WTC11 (cell line): ENCODE results near the gene CERS4. TPM values are rescaled to one million over a fixed set of nuclear protein-coding genes. Genes with fewer than 3 reads are reported as not detected.

Source experiments
- ATAC-seq: fragments of 200-7000 bp; cut with Tn5 transposase; 2 replicates; pipeline ENCODE4 v1.10.0; 2021; ENCODE audit warnings: mild to moderate bottlenecking, moderate library complexity
- CTCF ChIA-PET: fragments of 300-600 bp; sonication (Branson Sonifier 250); formaldehyde crosslinking; loops from one replicate; lab custom pipeline; 2021; ENCODE audit warnings: antibody characterized with exemption; lab: Charles Lee
- POLR2A ChIA-PET: fragments of 350-600 bp; sonication (Branson Sonifier 250); formaldehyde crosslinking; loops from one replicate; lab custom pipeline; 2021; ENCODE audit warnings: antibody characterized with exemption; lab: Charles Lee
- DNase-seq: peaks from one replicate; pipeline ENCODE4 v3.0.0; 2021; ENCODE audit warnings: low spot score
- H3K27ac Mint-ChIP-seq: 2 replicates; pipeline ENCODE4 v1.8.0; 2021; ENCODE audit warnings: mixed read lengths
- H3K27me3 Mint-ChIP-seq: 2 replicates; pipeline ENCODE4 v1.8.0; 2021; ENCODE audit warnings: low read depth, mild to moderate bottlenecking, moderate library complexity, mixed read lengths
- H3K36me3 Mint-ChIP-seq: 2 replicates; pipeline ENCODE4 v1.8.0; 2021; ENCODE audit warnings: mixed read lengths
- H3K4me1 Mint-ChIP-seq: 2 replicates; pipeline ENCODE4 v1.8.0; 2022; ENCODE audit warnings: mixed read lengths
- H3K4me3 Mint-ChIP-seq: 2 replicates; pipeline ENCODE4 v1.8.0; 2021; ENCODE audit warnings: mild to moderate bottlenecking, moderate library complexity, mixed read lengths
- H3K9me3 Mint-ChIP-seq: 2 replicates; pipeline ENCODE4 v1.8.0; 2021; ENCODE audit warnings: mixed read lengths
- CTCF ChIP-seq: fragments of 200-600 bp; IDR thresholded peaks from 2 replicates; pipeline ENCODE4 v1.8.0; 2022; ENCODE audit warnings: antibody characterized with exemption
- EMX1 ChIP-seq: fragments of 250-450 bp; sonication (Bioruptor Pico); IDR thresholded peaks from 2 replicates; pipeline ENCODE4 v1.8.0; 2021; ENCODE audit warnings: mild to moderate bottlenecking
- ESRRA ChIP-seq: sonication (generic); formaldehyde crosslinking; IDR thresholded peaks from 2 replicates; pipeline ENCODE4 v1.8.1; 2022; ENCODE audit warnings: mild to moderate bottlenecking, missing genetic modification reagents, borderline replicate concordance
- FOXJ3 ChIP-seq: sonication (generic); formaldehyde crosslinking; IDR thresholded peaks from 2 replicates; pipeline ENCODE4 v1.9.0; 2021; ENCODE audit warnings: missing genetic modification reagents, mild to moderate bottlenecking, borderline replicate concordance
- FOXK1 ChIP-seq: sonication (generic); formaldehyde crosslinking; IDR thresholded peaks from 2 replicates; pipeline ENCODE4 v1.8.0; 2022; ENCODE audit warnings: mild to moderate bottlenecking, moderate library complexity, missing genetic modification reagents
- FOXP1 ChIP-seq: sonication (generic); formaldehyde crosslinking; IDR thresholded peaks from 2 replicates; pipeline ENCODE4 v1.8.0; 2022; ENCODE audit warnings: missing genetic modification reagents, mild to moderate bottlenecking, moderate library complexity, borderline replicate concordance
- GRHL2 ChIP-seq: fragments of 250-450 bp; sonication (Bioruptor Pico); IDR thresholded peaks from 2 replicates; pipeline ENCODE4 v1.8.0; 2022; ENCODE audit warnings: mild to moderate bottlenecking, moderate library complexity; ENCODE audit not compliant: insufficient replicate concordance, severe bottlenecking
- HMGA2 ChIP-seq: fragments of 250-450 bp; sonication (Bioruptor Pico); IDR thresholded peaks from 2 replicates; pipeline ENCODE4 v1.4.0; 2021; ENCODE audit warnings: mild to moderate bottlenecking, moderate library complexity
- KAT7 ChIP-seq: sonication (generic); formaldehyde crosslinking; IDR thresholded peaks from 2 replicates; pipeline ENCODE4 v1.8.1; 2023; ENCODE audit warnings: missing genetic modification reagents, mild to moderate bottlenecking, borderline replicate concordance
- MXD4 ChIP-seq: fragments of 250-450 bp; sonication (Bioruptor Pico); IDR thresholded peaks from 2 replicates; pipeline ENCODE4 v1.8.0; 2021; ENCODE audit warnings: mild to moderate bottlenecking, moderate library complexity, borderline replicate concordance
- PREB ChIP-seq: sonication (generic); formaldehyde crosslinking; IDR thresholded peaks from 2 replicates; pipeline ENCODE4 v1.8.1; 2022; ENCODE audit warnings: mild to moderate bottlenecking, missing genetic modification reagents, moderate library complexity, borderline replicate concordance
- ZBTB43 ChIP-seq: sonication (generic); formaldehyde crosslinking; IDR thresholded peaks from 2 replicates; pipeline ENCODE4 v1.8.1; 2023; ENCODE audit warnings: mild to moderate bottlenecking, missing genetic modification reagents
- ZNF219 ChIP-seq: sonication (generic); formaldehyde crosslinking; IDR thresholded peaks from 2 replicates; pipeline ENCODE4 v1.8.0; 2023; ENCODE audit warnings: missing genetic modification reagents, mild to moderate bottlenecking, borderline replicate concordance
- ZNF232 ChIP-seq: sonication (generic); formaldehyde crosslinking; IDR thresholded peaks from 2 replicates; pipeline ENCODE4 v1.8.0; 2022; ENCODE audit warnings: mild to moderate bottlenecking, missing genetic modification reagents
- ZNF416 ChIP-seq: fragments of 250-450 bp; sonication (Bioruptor Pico); IDR thresholded peaks from 2 replicates; pipeline ENCODE4 v1.9.0; 2021; ENCODE audit warnings: mild to moderate bottlenecking, inconsistent platforms
- ZNF425 ChIP-seq: fragments of 250-450 bp; sonication (Bioruptor Pico); conservative IDR thresholded peaks from 2 replicates; pipeline ENCODE4 v1.9.0; 2021; ENCODE audit warnings: mild to moderate bottlenecking
- total RNA-seq: library from RNA; stranded (reverse); gene quantifications from 3 replicates; pipeline ENCODE4 v1.2.3, GENCODE V29; 2021
- TF ChIP-seq, protein P1 (sequence below): sonication (generic); formaldehyde crosslinking; IDR thresholded peaks from 2 replicates; pipeline ENCODE4 v1.8.0; 2023; ENCODE audit warnings: missing genetic modification reagents, mild to moderate bottlenecking, borderline replicate concordance
- TF ChIP-seq, protein P2 (sequence below): sonication (generic); formaldehyde crosslinking; IDR thresholded peaks from 2 replicates; pipeline ENCODE4 v1.8.1; 2023; ENCODE audit warnings: mild to moderate bottlenecking, missing genetic modification reagents, moderate library complexity
- TF ChIP-seq, protein P3 (sequence below): sonication (generic); formaldehyde crosslinking; IDR thresholded peaks from 2 replicates; pipeline ENCODE4 v1.8.1; 2023; ENCODE audit warnings: mild to moderate bottlenecking, missing genetic modification reagents, borderline replicate concordance

CERS4 gene
- total RNA-seq, 1 experiment from 2014 or later, result 116 TPM

GRCh38 chr19:8302357-8302691 lies 93.2 kb downstream of the CERS4 start:
- TF ChIP-seq, protein P1, sequence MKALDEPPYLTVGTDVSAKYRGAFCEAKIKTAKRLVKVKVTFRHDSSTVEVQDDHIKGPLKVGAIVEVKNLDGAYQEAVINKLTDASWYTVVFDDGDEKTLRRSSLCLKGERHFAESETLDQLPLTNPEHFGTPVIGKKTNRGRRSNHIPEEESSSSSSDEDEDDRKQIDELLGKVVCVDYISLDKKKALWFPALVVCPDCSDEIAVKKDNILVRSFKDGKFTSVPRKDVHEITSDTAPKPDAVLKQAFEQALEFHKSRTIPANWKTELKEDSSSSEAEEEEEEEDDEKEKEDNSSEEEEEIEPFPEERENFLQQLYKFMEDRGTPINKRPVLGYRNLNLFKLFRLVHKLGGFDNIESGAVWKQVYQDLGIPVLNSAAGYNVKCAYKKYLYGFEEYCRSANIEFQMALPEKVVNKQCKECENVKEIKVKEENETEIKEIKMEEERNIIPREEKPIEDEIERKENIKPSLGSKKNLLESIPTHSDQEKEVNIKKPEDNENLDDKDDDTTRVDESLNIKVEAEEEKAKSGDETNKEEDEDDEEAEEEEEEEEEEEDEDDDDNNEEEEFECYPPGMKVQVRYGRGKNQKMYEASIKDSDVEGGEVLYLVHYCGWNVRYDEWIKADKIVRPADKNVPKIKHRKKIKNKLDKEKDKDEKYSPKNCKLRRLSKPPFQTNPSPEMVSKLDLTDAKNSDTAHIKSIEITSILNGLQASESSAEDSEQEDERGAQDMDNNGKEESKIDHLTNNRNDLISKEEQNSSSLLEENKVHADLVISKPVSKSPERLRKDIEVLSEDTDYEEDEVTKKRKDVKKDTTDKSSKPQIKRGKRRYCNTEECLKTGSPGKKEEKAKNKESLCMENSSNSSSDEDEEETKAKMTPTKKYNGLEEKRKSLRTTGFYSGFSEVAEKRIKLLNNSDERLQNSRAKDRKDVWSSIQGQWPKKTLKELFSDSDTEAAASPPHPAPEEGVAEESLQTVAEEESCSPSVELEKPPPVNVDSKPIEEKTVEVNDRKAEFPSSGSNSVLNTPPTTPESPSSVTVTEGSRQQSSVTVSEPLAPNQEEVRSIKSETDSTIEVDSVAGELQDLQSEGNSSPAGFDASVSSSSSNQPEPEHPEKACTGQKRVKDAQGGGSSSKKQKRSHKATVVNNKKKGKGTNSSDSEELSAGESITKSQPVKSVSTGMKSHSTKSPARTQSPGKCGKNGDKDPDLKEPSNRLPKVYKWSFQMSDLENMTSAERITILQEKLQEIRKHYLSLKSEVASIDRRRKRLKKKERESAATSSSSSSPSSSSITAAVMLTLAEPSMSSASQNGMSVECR (CRISPR knock-in tag), result no peak
- TF ChIP-seq MXD4 (CRISPR knock-in tag) (no peak), ESRRA (CRISPR knock-in tag) (no peak)
- TF ChIP-seq, protein P2, sequence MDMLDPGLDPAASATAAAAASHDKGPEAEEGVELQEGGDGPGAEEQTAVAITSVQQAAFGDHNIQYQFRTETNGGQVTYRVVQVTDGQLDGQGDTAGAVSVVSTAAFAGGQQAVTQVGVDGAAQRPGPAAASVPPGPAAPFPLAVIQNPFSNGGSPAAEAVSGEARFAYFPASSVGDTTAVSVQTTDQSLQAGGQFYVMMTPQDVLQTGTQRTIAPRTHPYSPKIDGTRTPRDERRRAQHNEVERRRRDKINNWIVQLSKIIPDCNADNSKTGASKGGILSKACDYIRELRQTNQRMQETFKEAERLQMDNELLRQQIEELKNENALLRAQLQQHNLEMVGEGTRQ (CRISPR knock-in tag), result no peak
- no peak overlapping the region for H3K4me3 Mint-ChIP-seq
- peaks cover 24% of the 10 kb centered on the region for H3K4me1 Mint-ChIP-seq
- ATAC-seq, result no peak
- H3K27me3 Mint-ChIP-seq, result no peaks in the 10 kb centered on the region
- ChIA-PET POLR2A (no interaction called here), CTCF (interaction anchor here (0.6 to 1.3 kb wide), 2 partner anchors 278 to 313 kb away, joined by 3 read pairs; no protein-coding TSS in a partner anchor)
- H3K36me3 Mint-ChIP-seq, result peaks cover 15% of the 10 kb centered on the region
- no peak overlapping the region for H3K27ac Mint-ChIP-seq
- peak; percentile 6 for DNase-seq
- no peaks in the 10 kb centered on the region for H3K9me3 Mint-ChIP-seq

DNA sequence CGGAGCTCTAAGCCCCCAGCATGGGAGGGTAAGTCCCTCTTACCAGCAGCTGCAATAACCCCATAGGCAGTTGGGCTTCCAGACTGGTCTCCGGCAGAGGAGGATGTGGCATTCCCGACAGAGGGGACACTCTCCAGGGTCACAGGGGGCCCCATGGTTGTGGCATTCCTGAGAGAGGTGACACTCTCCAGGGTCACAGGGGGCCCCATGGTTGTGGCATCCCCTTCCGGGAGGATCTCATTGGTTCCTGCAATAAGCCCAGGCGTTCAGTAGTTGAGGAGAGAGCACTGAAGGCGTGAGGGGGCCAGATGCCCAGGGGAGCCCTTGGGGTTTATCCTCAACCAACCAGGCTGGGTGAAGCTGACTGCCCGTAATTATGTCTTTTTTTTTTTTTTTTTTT lies 93.6 kb downstream of the CERS4 start:
- Mint-ChIP-seq H3K4me1 (peaks cover 26% of the 10 kb centered on the region), H3K27ac (no peak overlapping the region), H3K27me3 (no peaks in the 10 kb centered on the region), H3K36me3 (peaks cover 15% of the 10 kb centered on the region), H3K9me3 (no peaks in the 10 kb centered on the region), H3K4me3 (no peak overlapping the region)
- ChIA-PET POLR2A (no interaction called here), CTCF (interaction anchor here (1.3 to 3.8 kb wide), 2 partner anchors 31 to 278 kb away, joined by 3 to 18 read pairs; no protein-coding TSS in a partner anchor)
- peak; percentile 5 for DNase-seq
- no peak for ATAC-seq
- TF ChIP-seq ZBTB43 (no peak), FOXP1 (CRISPR knock-in tag) (no peak), ZNF219 (no peak), FOXJ3 (no peak), HMGA2 (no peak), EMX1 (no peak), ZNF425 (CRISPR knock-in tag) (no peak), KAT7 (CRISPR knock-in tag) (no peak), PREB (CRISPR knock-in tag) (no peak), GRHL2 (CRISPR knock-in tag) (no peak), FOXK1 (CRISPR knock-in tag) (no peak), CTCF (no peak), ZNF232 (CRISPR knock-in tag) (no peak), ZNF416 (no peak)
- TF ChIP-seq, protein P3, sequence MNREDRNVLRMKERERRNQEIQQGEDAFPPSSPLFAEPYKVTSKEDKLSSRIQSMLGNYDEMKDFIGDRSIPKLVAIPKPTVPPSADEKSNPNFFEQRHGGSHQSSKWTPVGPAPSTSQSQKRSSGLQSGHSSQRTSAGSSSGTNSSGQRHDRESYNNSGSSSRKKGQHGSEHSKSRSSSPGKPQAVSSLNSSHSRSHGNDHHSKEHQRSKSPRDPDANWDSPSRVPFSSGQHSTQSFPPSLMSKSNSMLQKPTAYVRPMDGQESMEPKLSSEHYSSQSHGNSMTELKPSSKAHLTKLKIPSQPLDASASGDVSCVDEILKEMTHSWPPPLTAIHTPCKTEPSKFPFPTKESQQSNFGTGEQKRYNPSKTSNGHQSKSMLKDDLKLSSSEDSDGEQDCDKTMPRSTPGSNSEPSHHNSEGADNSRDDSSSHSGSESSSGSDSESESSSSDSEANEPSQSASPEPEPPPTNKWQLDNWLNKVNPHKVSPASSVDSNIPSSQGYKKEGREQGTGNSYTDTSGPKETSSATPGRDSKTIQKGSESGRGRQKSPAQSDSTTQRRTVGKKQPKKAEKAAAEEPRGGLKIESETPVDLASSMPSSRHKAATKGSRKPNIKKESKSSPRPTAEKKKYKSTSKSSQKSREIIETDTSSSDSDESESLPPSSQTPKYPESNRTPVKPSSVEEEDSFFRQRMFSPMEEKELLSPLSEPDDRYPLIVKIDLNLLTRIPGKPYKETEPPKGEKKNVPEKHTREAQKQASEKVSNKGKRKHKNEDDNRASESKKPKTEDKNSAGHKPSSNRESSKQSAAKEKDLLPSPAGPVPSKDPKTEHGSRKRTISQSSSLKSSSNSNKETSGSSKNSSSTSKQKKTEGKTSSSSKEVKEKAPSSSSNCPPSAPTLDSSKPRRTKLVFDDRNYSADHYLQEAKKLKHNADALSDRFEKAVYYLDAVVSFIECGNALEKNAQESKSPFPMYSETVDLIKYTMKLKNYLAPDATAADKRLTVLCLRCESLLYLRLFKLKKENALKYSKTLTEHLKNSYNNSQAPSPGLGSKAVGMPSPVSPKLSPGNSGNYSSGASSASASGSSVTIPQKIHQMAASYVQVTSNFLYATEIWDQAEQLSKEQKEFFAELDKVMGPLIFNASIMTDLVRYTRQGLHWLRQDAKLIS (CRISPR knock-in tag), result no peak
